ENCODE results near the gene CLUH. TPM values are rescaled to one million over a fixed set of nuclear protein-coding genes. Genes with fewer than 3 reads are reported as not detected.
A peak's percentile ranks its signal among the peaks of the same experiment; 100 is the strongest.

CLUH gene, protein sequence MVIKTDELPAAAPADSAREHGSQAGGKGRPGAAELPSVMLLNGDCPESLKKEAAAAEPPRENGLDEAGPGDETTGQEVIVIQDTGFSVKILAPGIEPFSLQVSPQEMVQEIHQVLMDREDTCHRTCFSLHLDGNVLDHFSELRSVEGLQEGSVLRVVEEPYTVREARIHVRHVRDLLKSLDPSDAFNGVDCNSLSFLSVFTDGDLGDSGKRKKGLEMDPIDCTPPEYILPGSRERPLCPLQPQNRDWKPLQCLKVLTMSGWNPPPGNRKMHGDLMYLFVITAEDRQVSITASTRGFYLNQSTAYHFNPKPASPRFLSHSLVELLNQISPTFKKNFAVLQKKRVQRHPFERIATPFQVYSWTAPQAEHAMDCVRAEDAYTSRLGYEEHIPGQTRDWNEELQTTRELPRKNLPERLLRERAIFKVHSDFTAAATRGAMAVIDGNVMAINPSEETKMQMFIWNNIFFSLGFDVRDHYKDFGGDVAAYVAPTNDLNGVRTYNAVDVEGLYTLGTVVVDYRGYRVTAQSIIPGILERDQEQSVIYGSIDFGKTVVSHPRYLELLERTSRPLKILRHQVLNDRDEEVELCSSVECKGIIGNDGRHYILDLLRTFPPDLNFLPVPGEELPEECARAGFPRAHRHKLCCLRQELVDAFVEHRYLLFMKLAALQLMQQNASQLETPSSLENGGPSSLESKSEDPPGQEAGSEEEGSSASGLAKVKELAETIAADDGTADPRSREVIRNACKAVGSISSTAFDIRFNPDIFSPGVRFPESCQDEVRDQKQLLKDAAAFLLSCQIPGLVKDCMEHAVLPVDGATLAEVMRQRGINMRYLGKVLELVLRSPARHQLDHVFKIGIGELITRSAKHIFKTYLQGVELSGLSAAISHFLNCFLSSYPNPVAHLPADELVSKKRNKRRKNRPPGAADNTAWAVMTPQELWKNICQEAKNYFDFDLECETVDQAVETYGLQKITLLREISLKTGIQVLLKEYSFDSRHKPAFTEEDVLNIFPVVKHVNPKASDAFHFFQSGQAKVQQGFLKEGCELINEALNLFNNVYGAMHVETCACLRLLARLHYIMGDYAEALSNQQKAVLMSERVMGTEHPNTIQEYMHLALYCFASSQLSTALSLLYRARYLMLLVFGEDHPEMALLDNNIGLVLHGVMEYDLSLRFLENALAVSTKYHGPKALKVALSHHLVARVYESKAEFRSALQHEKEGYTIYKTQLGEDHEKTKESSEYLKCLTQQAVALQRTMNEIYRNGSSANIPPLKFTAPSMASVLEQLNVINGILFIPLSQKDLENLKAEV (N-terminal part only)
- total RNA-seq (2014; rRNA removed; shearing (Covaris generic)), result 26.1 and 32.7 TPM in 2 replicates
- 16.3 and 16.9 TPM in 2 replicates for polyA plus RNA-seq (2016; fragmentation: Nextera tagmentation; extraction: Ambion mirVana)

- no peak for TF ChIP-seq EZH2 (IDR thresholded peaks at IDR 0.05; ENCODE audit: insufficient read depth, poor library complexity, severe bottlenecking)
- no peak for TF ChIP-seq EZH2phosphoT487 (IDR thresholded peaks at IDR 0.05; ENCODE audit: insufficient read depth, low read depth)
- peaks cover 45% of the 10 kb centered on the region for H3K79me2 ChIP-seq (ENCODE audit: insufficient read depth)
- peak within 1 kb of the TSS; percentile 76 for H3K4me3 ChIP-seq
- peak within 1 kb of the TSS; percentile 89 for H3K4me2 ChIP-seq (ENCODE audit: unreplicated experiment)
- H4K20me1 ChIP-seq (ENCODE audit: insufficient read depth), result no peaks in the 10 kb centered on the region
- H3K9me3 ChIP-seq (ENCODE audit: low read depth), result no peaks in the 10 kb centered on the region
- H3F3A ChIP-seq (ENCODE audit: insufficient read depth), result no peaks in the 10 kb centered on the region
- H3K9me2 ChIP-seq (ENCODE audit: insufficient read depth), result no peaks in the 10 kb centered on the region
- peak; percentile 99 for DNase-seq
- no peaks in the 10 kb centered on the region for H3K36me3 ChIP-seq (ENCODE audit: low read depth)
- in situ Hi-C loops (cut with MboI), result no loop called here
- H3K27ac ChIP-seq, result peak within 1 kb of the TSS; percentile 37
- peaks cover 19% of the 10 kb centered on the region for H3K4me1 ChIP-seq (ENCODE audit: insufficient read depth)
- WGBS, 2 experiments (ENCODE audit: low coverage in 1 of 2, low lambda C conversion rate in 2 of 2, missing lambda C conversion rate in 2 of 2), result 1 to 2% methylated on average over 38 to 70 of the region's 76 CpGs
- no peaks in the 10 kb centered on the region for H3K27me3 ChIP-seq (replicated peaks; ENCODE audit: insufficient read depth)
- H3K9ac ChIP-seq, result peak within 1 kb of the TSS; percentile 81
- H2AFZ ChIP-seq, result peak within 1 kb of the TSS; percentile 78
Observed at GRCh38 chr17:2711608-2712299, at the start of gene CLUH. CLUH (minus strand) TSS chr17:2711764; CDS start chr17:2711661, 103 bp downstream.

DNA sequence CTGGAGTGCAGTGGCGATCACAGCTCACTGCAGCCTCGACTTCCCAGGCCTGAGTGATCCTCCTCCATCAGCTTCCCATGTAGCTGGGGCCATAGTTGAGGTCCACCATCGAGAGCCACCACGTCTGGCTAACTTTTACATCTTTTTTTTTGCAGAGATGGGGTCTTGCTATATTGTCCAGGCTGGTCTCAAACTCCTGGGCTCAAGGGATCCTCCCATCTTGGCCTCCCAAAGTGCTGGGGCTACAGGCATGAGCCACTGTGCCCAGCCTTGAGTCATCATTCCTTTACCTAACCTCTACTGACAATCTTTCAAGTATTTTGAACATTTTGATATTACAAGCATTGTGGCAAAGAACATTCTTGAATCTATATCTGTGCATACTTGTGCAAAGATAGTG lies 47.3 kb upstream of the CLUH start:
- Histone ChIP-seq H3K9me2 (ENCODE audit: insufficient read depth) (no peaks in the 10 kb centered on the region), H3K9ac (no peak overlapping the region), H3K79me2 (ENCODE audit: insufficient read depth) (no peaks in the 10 kb centered on the region), H3K36me3 (ENCODE audit: low read depth) (no peaks in the 10 kb centered on the region), H3K4me2 (ENCODE audit: unreplicated experiment) (no peak overlapping the region), H3F3A (ENCODE audit: insufficient read depth) (no peaks in the 10 kb centered on the region), H3K4me3 (no peak overlapping the region), H2AFZ (no peak overlapping the region), H4K20me1 (ENCODE audit: insufficient read depth) (no peaks in the 10 kb centered on the region), H3K27me3 (replicated peaks; ENCODE audit: insufficient read depth) (peaks cover 21% of the 10 kb centered on the region), H3K4me1 (ENCODE audit: insufficient read depth) (no peaks in the 10 kb centered on the region), H3K9me3 (ENCODE audit: low read depth) (no peaks in the 10 kb centered on the region), H3K27ac (no peak overlapping the region)
- in situ Hi-C loops (cut with MboI), result no loop called here
- TF ChIP-seq EZH2 (IDR thresholded peaks at IDR 0.05; ENCODE audit: insufficient read depth, poor library complexity, severe bottlenecking), result no peak
- TF ChIP-seq EZH2phosphoT487 (IDR thresholded peaks at IDR 0.05; ENCODE audit: insufficient read depth, low read depth), result no peak
- no peak for DNase-seq
- WGBS, 2 experiments (ENCODE audit: low coverage in 1 of 2, low lambda C conversion rate in 2 of 2, missing lambda C conversion rate in 2 of 2), result 31 to 37% methylated on average over 4 of the region's 4 CpGs

DNA sequence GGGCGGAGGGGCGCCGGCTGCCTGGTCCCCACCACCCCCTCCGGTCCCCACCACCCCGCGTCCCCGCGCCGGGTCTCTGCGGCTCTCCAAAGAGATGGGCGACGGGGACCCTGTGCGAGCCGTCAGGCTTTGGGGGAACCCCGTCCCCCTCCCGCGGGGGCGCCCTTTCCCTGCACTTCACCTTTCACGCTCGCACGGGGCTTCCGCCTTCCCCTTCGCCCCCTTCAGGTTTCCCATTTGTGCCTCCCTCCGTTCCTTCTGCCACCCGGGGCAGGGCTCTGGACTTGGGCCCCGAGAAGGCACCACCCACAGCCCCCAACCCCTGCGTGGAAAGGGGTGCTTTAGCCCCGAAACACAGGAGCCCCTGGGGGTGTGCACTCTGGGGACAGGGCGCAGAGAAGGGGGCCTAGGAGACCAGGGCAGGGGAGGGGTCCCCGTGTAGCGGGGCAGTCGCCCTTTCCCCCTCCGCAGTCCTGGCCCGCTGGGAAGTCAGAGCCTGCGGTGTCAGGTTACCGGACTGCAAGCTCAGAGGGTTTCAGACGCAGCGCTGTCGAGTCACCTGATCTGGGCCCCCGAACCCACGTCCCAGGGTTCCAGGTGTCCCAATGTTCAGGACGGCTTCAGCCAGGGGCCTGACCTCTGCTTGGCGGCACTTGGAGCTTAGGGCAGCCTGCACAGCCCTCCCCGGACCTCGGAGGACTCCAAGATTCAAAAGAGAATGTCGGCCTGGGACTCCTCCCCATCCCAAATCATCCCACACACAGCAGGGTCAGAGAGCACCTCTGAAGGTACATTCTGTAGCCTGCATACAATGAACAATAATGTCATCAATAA lies 44.5 kb upstream of the CLUH start:
- in situ Hi-C loops (cut with MboI), result no loop called here
- Histone ChIP-seq H3K27ac (no peak overlapping the region), H3K4me3 (no peak overlapping the region), H3K27me3 (replicated peaks; ENCODE audit: insufficient read depth) (peaks cover 21% of the 10 kb centered on the region), H3K36me3 (ENCODE audit: low read depth) (no peaks in the 10 kb centered on the region), H3K4me1 (ENCODE audit: insufficient read depth) (no peaks in the 10 kb centered on the region), H3K9me3 (ENCODE audit: low read depth) (no peaks in the 10 kb centered on the region), H4K20me1 (ENCODE audit: insufficient read depth) (no peaks in the 10 kb centered on the region), H3F3A (ENCODE audit: insufficient read depth) (no peaks in the 10 kb centered on the region), H3K9me2 (ENCODE audit: insufficient read depth) (no peaks in the 10 kb centered on the region), H3K9ac (no peak overlapping the region), H3K4me2 (ENCODE audit: unreplicated experiment) (no peak overlapping the region), H3K79me2 (ENCODE audit: insufficient read depth) (no peaks in the 10 kb centered on the region), H2AFZ (no peak overlapping the region)
- DNase-seq, result peak; percentile 26
- no peak for TF ChIP-seq EZH2phosphoT487 (IDR thresholded peaks at IDR 0.05; ENCODE audit: insufficient read depth, low read depth)
- peak; percentile 26 for TF ChIP-seq EZH2 (IDR thresholded peaks at IDR 0.05; ENCODE audit: insufficient read depth, poor library complexity, severe bottlenecking)
- WGBS, 2 experiments (ENCODE audit: low coverage in 1 of 2, low lambda C conversion rate in 2 of 2, missing lambda C conversion rate in 2 of 2), result 2 to 6% methylated on average over 26 to 29 of the region's 46 CpGs
